ENCODE results near the gene TMOD1. TPM values are rescaled to one million over a fixed set of nuclear protein-coding genes. Genes with fewer than 3 reads are reported as not detected.

The TMOD1 gene
- total RNA-seq, 1 donor from 2014 or later, result 12.9 TPM

DNA sequence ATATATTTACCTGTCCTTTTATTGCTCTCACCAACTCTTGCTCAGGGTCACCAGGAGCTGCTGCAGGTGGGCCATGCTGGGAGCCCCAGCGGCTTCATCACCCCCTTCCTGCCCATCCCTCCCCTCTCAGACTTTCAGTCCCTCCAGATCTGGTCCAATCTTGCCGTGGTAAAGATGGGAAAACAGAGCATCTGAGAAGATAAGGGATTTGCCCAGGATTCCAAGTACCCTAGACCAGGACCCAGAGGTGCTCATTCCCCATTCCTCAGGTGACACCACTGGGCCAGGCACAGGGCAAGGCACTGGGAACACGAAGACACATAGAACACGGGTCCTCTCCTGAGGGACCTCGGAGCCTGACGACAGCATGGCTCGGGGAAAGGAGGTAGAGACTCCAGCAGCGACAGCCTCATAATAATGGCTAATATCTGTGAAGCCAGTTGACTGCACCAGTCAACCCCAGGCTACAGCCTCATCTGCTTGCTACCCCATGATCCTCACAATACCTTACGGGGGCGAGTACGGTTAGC, 18.0 kb downstream of the TMOD1 start:
- no peaks in the 10 kb centered on the region for H3K9me3 Mint-ChIP-seq
- peaks cover 20% of the 10 kb centered on the region for H3K4me1 Mint-ChIP-seq (ENCODE audit: unreplicated experiment)
- no peaks in the 10 kb centered on the region for H3K36me3 Mint-ChIP-seq
- H3K27ac Mint-ChIP-seq, result peak overlapping the region; percentile 62
- no peak for DNase-seq (ENCODE audit: extremely low spot score, unreplicated experiment)
- TF ChIP-seq, protein P1, sequence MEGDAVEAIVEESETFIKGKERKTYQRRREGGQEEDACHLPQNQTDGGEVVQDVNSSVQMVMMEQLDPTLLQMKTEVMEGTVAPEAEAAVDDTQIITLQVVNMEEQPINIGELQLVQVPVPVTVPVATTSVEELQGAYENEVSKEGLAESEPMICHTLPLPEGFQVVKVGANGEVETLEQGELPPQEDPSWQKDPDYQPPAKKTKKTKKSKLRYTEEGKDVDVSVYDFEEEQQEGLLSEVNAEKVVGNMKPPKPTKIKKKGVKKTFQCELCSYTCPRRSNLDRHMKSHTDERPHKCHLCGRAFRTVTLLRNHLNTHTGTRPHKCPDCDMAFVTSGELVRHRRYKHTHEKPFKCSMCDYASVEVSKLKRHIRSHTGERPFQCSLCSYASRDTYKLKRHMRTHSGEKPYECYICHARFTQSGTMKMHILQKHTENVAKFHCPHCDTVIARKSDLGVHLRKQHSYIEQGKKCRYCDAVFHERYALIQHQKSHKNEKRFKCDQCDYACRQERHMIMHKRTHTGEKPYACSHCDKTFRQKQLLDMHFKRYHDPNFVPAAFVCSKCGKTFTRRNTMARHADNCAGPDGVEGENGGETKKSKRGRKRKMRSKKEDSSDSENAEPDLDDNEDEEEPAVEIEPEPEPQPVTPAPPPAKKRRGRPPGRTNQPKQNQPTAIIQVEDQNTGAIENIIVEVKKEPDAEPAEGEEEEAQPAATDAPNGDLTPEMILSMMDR (conservative IDR thresholded peaks at IDR 0.05), result no peak
- peaks cover 32% of the 10 kb centered on the region for H3K27me3 Mint-ChIP-seq
- no peak overlapping the region for H3K4me3 Mint-ChIP-seq

DNA sequence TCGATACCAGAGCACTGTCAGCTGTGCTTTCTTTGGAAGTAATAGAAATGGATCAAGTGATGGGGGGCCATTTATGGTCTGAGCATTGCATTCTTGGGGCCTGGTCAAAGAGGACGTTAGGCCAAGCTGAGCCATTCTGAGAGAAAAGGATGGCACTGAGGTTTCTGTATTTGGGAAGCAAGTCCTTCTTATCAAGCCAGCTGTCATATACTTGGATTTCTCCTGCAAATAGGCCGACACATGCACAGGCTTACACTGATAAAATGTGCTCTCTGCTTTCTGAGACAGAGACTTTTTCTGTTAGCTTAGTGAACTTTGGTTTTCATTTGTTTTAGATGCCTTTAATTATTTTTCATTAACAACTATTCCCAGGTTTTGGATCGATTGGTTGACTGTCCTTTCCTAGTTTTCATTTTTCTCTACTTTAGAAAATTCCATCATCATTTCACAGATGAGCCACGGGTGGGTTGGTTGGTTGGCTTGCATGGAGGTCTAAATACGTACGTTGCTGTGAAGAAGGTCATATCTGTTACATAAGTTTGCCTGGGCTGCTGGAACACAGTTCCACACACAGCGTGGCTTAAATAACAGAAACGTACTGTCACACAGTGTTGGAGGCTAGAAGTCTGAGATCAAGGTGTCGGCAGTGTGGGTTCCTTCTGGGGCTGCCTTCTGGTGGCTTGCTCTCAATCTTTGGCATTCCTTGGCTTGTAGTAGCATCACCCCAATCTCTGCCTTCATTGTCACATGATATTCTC, 20.3 kb downstream of the TMOD1 start:
- TF ChIP-seq, protein P1 (conservative IDR thresholded peaks at IDR 0.05), result no peak
- H3K4me1 Mint-ChIP-seq (ENCODE audit: unreplicated experiment), result peaks cover 14% of the 10 kb centered on the region
- H3K27me3 Mint-ChIP-seq, result peaks cover 19% of the 10 kb centered on the region
- no peak overlapping the region for H3K27ac Mint-ChIP-seq
- no peaks in the 10 kb centered on the region for H3K9me3 Mint-ChIP-seq
- DNase-seq (ENCODE audit: extremely low spot score, unreplicated experiment), result no peak
- no peak overlapping the region for H3K4me3 Mint-ChIP-seq
- no peaks in the 10 kb centered on the region for H3K36me3 Mint-ChIP-seq

DNA sequence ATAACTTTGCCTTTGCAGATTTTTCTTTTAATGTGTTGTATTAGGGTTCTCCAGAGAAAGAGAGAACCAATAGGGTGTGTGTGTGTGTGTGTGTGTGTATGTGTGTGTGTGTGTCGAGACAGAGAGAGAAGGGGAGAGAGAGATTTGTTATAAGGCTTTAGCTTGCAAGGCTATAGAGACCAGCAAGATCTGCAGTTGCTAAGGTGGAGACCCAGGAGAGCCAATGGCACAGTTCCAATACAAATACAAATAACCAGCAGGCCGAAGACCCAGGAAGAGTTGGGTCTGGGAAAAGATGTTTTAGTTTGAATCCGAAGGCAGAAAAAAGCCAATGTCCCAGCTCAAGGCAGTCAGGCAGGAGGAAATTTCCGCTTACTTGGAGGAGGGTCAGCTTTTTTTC, 23.0 kb downstream of the TMOD1 start:
- H3K27ac Mint-ChIP-seq, result no peak overlapping the region
- DNase-seq (ENCODE audit: extremely low spot score, unreplicated experiment), result no peak
- H3K4me3 Mint-ChIP-seq, result no peak overlapping the region
- TF ChIP-seq, protein P1 (conservative IDR thresholded peaks at IDR 0.05), result no peak
- no peaks in the 10 kb centered on the region for H3K36me3 Mint-ChIP-seq
- H3K4me1 Mint-ChIP-seq (ENCODE audit: unreplicated experiment), result peaks cover 8% of the 10 kb centered on the region
- H3K27me3 Mint-ChIP-seq, result peaks cover 7% of the 10 kb centered on the region
- no peaks in the 10 kb centered on the region for H3K9me3 Mint-ChIP-seq

DNA sequence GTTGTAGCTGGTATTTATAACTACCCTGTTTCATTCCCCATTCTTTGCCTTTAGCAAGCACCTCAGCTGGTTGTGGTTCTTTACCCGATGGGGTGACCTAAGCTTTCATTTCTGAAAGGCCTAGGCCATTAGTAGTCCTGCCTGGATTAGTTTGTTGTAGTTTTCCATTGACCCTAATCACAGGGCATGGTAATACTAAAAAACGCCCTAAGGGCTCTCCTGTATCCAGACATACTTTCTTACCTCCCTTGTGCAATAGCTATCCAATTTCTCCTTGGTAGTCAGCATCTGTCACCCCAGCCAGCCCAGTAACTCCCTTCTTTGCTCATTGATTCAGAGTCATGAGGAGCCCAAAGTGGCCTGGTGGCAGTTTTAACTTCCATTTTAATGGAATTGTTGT, 24.0 kb downstream of the TMOD1 start:
- H3K27ac Mint-ChIP-seq, result no peak overlapping the region
- no peaks in the 10 kb centered on the region for H3K36me3 Mint-ChIP-seq
- peaks cover 5% of the 10 kb centered on the region for H3K4me1 Mint-ChIP-seq (ENCODE audit: unreplicated experiment)
- no peak overlapping the region for H3K4me3 Mint-ChIP-seq
- TF ChIP-seq, protein P1 (conservative IDR thresholded peaks at IDR 0.05), result no peak
- H3K27me3 Mint-ChIP-seq, result peaks cover 4% of the 10 kb centered on the region
- H3K9me3 Mint-ChIP-seq, result no peaks in the 10 kb centered on the region
- no peak for DNase-seq (ENCODE audit: extremely low spot score, unreplicated experiment)

DNA sequence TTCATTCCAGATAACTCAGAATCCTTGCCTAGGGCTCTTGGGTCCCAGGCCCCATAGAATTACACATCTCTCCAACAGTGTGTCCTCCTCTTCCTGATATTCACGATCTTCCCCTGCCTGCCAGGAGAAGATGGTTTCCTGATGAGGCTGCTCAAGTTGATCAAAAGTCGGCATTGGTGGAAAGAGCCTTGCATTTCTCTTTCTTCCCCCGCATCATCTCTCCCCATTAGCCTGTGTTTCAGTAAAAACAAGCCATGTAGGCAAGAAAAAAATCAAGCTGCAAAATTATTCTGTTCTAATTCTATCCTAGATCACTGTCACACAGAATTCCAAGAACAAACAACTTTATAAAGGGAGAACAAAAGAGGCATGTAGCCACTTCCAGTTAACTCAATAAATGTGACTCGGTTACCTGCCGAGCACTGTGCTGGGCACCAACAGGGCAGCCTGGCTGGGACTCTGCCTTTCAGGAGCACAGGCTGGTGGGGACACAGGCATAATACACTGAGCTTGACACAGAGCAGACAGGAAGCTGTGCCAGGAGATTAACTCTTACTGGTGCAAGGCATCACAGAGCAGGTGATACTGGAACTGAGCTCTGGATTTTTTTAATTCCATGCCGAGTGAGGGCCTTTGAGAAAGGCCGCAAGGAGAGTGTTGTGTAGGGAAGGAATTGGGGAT, 25.6 kb downstream of the TMOD1 start:
- TF ChIP-seq, protein P1 (conservative IDR thresholded peaks at IDR 0.05), result no peak
- H3K4me3 Mint-ChIP-seq, result no peak overlapping the region
- H3K27me3 Mint-ChIP-seq, result peaks cover 4% of the 10 kb centered on the region
- H3K27ac Mint-ChIP-seq, result peak overlapping the region; percentile 39
- H3K36me3 Mint-ChIP-seq, result no peaks in the 10 kb centered on the region
- DNase-seq (ENCODE audit: extremely low spot score, unreplicated experiment), result no peak
- no peaks in the 10 kb centered on the region for H3K9me3 Mint-ChIP-seq
- peaks cover 5% of the 10 kb centered on the region for H3K4me1 Mint-ChIP-seq (ENCODE audit: unreplicated experiment)

All from type B pancreatic cell (in vitro differentiated cells).